Smooth muscle cell of the brain vasculature (primary cell): Measurements from ENCODE around the gene FLNB.

Source experiments
- DNase-seq: peaks from one replicate; pipeline ENCODE4 v3.0.0-alpha.2; 2012; ENCODE audit warnings: low read depth, low spot score

Gene FLNB

DNA sequence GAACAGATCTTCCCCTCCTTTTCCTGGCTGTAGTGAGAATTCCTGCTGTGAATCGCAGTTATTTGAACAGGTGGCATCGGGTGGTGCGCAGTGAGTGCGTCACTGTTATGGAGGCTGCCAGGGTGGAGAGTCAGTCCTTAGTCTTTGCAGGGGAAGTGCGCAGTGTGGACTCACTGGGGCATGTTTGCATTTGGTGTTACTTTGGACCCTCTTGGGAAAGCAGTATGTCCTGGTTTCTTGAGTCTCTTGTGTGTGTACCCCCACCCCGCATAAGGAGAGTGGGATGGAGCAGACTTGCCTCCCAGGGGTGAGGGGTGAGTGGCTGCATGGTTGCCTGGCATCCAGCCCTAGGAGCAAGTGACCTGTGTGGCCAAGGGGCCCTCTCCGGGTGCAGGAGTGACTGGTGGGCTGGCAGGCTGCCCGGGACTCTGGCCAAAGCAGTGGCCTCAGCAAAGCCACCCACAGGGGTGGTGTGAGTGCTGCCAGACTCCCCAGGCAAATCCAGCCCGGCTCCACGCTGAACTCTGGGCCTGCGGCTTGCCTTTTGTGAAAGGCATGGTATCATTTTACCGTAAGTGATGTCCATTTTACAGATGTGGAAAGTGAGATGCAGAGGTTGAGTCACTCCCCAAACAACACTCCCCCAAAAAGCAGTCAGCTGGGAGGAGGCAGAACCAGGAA is 156.1 kb downstream of the FLNB start:
- peak; percentile 93 for DNase-seq

DNA sequence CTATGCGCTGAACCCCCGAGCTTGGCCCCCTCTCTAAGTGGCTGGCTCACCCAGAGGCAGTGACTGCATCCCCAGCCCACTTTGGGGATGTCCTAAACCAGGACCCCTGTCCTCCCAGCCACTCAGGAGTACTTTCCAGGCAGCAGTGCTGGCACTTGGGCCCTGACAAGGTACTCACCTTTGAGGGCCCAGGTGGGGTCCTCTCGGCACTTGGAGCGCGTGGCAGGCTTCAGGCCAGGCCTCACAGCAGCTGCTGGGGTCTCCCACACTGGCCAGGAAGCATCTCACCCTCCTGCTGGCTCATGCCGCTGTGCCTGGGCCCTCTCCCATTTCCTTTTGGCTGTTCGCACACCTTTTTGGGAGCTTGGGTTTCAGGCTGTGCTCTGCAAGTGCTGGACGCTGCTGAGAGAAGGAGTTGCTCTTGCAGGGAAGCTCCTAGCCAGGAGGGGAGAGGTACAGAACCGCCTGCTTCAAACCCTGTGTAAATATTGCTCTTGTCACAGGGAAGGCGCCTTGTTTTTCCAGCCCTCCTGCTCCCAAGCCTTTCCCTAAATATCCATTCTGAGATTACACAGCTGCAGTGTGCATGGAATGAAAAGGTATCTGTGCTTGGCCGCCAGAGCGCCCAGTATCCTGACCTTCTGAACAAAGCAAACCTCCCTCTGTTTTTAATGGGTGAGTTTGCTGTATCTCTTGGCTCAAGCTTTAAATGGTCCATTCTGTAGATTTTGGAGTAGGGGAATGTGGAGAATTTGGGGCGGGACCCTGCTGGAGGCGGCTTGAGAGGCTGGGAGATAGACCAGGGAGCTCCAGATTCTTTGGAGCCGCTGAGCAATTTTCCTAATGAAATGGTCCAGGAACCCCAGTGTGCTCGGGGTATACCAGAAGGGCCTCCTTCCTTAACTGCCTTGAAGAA is 156.9 kb downstream of the FLNB start:
- peak; percentile 87 for DNase-seq

DNA sequence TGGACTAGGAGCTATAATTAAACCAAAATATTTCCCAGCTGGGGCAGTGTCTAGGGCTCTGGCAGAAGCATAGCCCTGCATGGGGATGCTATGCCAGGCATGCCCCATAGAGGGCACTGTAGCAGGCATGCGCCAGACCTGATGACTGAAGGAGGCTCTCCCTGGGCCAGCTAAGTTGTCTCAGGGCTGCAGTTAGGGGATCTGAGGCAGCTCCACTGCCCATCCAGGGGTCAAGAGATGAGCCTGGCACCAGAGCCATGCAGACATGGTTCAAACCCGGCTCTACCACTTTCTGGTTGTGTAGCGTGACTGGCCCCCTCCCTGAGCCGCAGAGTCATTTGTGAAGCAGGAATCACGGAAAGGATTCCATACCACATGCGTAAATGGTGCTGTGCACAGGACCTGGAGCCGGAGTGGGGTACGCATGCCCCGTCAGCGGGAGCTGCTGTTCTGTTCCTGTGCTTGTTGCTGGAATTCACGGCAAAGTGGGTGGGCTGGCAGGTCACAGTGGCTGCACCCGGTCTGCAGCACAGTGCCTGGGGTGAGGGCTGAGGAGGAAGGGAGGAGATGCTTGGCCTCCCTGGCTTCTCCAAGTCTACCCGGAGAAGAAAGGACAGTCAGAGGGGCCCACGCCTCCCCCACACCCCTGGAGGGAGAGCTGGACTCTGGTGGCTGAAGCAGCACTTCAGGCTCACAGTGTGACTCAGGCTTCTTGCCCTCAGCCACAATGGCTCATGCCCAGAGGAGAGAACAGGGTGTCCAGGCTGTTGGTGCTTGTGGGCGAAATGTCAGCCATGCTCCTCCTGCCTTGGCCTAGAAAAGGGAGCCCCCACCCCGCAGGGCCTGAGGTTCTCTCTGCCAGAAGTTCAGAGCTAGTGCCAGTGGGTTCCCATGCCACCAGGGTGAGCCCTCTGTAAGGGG is 159.5 kb downstream of the FLNB start:
- DNase-seq, result no peak

DNA sequence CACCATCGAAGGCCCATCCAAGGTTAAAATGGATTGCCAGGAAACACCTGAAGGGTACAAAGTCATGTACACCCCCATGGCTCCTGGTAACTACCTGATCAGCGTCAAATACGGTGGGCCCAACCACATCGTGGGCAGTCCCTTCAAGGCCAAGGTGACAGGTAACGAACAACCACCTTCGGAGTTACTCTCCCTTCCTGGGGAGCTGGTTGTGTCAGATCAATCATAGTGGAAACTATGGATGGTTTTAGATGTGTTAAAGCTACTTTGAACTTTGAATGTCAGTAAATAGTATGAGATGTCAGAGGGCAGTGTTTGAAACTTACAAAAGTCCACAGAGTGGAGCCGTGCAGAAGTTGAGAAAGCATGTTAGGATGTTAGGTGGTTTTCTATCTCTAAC is 160.3 kb downstream of the FLNB start:
- DNase-seq, result no peak

DNA sequence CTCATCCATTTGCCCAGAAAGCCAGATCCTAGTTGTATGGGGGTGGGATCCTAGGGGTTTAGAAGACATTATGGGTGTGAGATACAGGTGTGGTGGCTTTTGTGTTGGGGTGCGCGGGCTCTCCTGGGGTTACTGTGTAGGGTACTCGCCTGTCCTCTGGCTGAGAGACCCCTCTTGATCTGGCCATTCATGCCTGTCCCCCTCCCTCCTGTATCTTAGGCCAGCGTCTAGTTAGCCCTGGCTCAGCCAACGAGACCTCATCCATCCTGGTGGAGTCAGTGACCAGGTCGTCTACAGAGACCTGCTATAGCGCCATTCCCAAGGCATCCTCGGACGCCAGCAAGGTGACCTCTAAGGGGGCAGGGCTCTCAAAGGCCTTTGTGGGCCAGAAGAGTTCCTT is 161.1 kb downstream of the FLNB start:
- no peak for DNase-seq

DNA sequence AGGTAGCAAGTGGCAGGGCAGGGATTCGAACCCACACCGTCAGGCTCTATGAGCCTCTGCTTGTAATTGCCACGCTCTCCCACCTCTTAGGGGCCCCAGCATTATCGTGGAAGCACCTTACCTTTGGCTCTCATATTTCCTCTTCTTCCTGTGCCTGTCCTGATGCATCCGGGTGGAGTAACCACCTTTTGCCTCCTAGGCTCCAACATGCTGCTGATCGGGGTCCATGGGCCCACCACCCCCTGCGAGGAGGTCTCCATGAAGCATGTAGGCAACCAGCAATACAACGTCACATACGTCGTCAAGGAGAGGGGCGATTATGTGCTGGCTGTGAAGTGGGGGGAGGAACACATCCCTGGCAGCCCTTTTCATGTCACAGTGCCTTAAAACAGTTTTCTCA is 162.2 kb downstream of the FLNB start:
- no peak for DNase-seq

DNA sequence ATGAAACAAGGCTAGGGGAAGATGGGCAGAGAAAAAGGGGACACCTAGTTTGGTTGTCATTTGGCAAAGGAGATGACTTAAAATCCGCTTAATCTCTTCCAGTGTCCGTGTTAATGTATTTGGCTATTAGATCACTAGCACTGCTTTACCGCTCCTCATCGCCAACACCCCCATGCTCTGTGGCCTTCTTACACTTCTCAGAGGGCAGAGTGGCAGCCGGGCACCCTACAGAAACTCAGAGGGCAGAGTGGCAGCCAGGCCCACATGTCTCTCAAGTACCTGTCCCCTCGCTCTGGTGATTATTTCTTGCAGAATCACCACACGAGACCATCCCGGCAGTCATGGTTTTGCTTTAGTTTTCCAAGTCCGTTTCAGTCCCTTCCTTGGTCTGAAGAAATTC is 162.9 kb downstream of the FLNB start:
- no peak for DNase-seq

DNA sequence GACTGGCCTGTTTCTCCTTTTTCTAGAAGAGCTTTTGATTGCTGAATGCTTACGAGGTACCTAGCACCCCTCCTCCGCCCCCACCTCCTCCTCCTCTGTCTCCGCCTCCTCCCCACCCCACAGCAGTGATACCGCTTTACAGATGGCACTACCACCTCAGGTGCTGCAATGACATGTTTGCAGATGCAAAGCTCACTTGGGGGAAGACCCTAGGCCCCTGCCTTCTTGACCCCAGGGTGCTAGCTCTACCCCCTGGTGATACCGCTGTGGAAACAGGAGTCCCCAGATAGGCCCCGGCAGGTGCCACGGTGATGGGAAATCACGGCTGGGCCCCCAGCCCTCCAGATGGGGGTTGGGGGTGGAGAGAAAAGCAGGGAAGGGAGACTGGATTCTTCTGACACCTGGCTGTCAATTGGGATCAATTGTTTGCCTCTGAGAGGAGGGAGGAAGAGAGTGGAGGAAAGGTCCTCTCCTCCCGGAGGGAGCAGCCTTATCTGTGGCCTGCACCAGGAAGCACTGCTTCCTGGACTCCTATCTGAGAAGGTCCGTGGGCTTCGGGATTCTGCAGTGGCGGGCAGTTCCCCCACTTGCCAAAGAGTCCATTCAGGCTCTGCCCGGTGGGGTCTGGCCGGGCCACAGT is 164.9 kb downstream of the FLNB start:
- DNase-seq, result no peak

DNA sequence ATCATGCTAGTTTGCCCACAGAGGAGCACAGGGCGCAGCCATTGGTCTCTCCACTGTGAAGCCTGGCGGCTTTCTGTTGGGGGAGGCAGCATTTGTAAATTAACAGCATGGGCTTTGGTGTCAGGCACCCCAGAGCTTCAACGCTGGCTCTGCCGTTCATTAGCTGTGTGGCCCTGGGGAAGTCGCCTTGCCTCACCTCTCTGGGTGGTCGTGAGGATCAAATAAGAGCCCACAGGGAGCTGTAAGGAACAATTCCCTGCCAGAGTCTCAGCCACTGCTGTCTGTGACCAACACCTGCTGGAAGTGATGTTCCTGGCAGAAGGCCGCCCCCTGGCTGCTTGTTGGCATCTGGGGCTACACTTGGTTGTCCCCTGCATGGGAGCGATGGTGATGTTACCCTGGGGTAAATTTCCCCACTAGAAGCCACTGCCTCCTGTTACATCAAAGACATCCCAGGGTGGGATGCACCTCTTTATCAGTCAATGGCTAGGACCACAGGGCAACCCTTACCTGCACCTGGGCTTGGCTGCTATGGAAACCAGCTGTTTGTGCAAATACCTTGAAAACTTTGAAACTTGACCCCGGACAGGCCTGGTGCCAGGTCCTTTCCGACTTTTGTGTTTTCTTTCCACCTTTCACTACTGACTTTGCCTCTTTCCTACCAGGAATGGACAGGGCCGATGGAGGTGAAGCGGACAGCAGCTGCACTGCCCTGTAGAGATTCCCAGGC is 165.6 kb downstream of the FLNB start:
- no peak for DNase-seq

DNA sequence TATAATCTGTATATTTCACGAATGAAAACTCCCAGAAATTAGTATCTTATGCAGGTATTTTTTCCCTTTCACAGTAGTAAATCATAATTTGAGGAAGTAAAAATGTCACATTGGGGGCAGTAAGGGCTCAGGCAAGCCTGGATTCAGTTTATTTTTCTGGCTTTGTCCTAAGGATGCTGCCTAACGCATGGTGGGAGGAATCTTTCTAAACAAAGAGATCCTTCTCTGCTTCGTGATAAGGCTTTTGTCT is 166.9 kb downstream of the FLNB start:
- no peak for DNase-seq

DNA sequence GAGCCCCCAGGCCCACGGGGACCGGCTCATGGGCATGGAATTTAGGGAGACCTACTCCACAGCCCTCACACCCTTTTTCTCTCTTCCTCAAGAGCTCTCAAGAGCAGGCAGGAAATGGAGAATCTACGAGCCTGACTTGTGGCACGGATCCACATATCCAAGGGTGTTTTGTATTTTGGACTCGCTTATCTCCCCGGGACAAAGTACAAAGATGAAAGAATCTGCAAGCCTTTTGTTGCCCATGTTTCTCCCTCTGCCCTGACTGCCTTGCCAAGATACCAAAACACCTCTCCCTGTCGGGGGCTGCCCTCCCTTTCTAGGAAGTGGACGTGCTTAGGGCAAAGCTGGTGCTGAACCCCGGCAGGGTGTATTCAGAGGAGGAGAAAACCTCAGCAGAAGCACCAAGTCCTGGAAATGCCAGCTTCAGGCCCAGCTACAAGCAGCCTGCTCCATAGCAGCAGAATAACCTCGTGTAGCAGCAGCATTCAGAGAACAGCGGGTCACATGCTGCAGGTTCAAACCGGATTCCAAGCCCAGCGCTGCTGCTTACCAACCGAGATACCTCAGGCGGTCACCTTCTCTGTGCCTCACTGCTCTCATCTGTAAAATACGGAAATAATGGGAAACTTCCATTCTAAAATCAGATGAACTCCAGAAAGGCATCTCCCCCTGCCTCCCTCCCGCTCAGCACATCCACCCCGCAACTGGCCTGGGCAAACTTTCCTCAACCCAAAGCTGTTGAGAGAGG is 167.4 kb downstream of the FLNB start:
- no peak for DNase-seq

DNA sequence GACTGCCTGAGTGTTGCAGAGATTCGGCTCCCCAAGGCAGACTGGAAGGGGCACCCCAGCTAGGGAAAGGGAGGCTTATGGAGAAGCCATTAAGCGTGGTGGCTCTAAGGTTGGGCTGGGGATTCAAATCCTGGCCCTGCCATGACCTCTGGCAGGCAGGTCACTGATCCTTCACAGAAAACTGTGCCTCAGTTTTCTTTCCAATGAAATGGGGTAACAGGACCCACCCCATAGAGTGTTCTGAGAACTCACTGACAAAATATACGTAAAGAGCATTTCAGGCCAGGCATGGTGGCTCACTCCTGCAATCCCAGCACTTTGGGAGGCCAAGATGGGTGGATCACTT is 167.9 kb downstream of the FLNB start:
- DNase-seq, result no peak

DNA sequence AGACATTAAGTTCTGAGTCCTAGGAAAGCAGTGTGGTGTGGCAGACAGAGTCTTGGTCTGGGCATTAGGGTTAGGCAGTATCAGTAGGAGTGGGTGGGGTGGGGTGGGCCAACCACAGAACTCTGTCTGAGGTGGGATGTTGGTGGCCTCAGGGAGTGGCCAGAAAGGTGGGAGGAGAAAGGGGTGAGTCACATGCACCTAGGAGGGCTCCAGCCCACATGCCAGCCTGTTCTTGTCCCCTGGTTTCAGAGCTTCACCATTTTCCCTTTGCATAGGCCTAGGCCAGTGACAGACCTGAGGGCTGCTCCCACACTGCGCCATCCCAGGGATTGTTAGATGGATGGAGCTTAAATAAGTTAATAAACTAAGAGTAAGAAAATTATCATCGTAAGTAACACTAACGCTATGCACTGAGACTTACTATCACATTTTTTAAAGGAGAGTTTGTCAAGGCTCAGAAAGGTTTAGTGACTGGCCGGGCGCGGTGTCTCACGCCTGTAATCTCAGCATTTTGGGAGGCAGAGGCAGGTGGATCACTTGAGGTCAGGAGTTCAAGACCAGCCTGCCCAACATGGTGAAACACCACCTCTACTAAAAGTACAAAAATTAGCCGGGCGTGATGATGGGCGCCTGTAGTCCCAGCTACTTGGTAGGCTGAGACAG is 168.7 kb downstream of the FLNB start:
- DNase-seq, result no peak

DNA sequence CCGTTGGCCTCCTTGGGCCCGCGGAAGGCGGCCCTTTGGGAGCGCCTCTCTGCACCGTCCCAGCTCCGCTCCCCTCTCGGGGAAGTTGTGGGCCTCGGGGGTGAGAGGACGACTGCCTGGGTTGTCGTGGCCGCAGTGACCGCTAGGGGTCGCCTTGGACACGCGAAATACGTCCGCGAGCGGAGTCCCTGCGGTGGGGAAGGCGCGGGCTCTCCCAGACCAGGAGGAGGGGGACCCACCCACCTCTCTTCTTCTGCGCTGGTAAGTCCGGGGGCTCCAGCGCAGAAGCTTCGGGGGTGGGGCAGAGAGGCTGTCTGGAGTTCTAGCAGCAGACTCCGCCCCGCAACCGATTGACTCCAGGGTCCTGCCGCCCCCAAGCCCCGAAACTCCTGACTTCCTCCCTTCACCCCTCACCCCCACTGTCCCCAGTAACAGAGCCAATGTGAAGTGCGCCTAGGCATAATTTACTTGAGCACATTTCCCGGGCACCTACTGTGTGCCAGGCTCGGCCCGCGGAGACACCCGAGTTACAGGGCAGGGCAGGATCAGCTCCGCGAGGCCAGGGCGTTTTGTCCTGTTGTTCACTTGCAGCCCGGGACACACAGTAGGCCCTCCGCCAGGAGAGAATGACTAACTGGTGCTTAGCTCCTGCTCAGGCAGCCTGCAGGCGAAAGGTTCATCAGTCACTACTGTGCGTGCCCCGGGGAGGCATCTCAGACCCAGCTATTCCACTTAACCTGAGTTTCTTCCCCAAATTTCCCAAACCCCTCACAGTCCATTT is 169.7 kb downstream of the FLNB start:
- DNase-seq, result peak; percentile 56

DNA sequence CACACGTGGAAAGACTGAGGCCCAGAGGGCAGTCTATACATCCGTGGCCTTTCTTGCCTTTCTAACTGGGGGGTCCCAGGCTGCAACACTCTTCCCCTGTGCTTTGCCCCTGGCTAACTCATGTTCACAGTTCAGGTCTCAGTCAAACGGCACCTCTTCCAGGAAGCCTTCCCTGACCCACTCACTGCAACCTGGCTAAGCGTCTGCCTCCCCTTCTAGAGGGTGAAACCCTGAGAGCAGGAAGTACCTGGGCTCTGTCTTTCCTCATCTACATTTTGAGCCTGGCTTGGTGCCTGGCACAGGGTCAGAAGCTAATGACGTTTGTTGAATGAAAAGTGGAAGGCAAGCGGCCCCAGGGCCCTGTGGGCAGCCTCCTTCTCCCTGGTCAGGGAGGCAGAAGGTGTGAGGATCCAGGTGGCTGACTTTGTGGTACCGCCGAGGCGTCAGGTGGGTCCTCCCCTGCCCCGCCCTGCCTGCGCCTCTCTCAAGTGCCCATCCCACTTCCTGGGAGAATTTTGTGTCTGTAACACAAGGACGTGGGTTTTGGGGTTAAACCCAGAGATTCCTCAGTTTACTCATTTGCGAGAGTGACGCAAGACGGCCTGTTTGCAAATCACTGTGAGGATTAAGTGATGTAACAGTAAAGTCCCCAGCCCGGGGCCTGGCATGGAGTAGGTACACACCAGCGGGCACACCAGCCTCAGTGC is 170.5 kb downstream of the FLNB start:
- DNase-seq, result no peak

DNA sequence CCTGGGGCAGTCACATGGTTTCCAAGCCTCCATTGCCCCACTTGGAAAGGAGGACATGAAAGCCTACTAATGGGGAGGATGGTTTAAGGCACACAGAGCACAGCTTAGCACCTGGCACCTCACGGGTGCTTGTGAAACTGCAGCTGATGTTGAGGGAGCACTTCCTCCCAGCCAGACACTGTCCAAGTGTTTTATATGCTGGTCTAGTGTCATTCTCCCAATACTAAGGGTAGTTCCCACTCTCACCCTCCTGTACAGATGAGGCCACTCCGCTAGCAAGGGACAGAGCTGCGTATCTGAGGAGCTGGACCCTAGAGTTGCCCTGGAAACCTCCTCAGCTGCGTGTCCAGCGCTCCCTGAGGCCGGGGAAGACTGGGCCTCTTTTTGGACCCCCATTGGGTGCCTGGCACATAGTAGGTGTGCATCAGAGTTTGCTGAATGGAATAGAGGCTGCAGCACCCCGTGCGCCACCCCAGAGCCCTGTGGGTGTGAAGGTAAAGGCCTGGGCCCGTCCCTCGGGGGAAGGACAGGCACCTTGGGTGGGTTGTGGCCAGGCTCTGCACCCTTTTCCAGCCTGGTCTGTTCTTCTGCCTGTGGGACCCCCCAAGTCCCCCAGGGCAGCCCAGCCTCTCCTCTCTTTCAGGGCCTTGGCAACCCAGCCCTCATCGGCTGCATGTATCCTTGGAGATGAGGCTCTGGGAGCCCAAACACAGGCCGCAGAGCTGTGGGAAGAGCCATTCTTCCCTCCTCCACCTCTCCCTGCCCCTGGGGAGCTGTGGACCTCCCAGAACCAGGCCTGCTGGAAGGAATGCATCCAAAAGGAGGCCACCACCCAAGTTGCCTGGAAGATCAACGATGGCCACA is 171.2 kb downstream of the FLNB start:
- no peak for DNase-seq

DNA sequence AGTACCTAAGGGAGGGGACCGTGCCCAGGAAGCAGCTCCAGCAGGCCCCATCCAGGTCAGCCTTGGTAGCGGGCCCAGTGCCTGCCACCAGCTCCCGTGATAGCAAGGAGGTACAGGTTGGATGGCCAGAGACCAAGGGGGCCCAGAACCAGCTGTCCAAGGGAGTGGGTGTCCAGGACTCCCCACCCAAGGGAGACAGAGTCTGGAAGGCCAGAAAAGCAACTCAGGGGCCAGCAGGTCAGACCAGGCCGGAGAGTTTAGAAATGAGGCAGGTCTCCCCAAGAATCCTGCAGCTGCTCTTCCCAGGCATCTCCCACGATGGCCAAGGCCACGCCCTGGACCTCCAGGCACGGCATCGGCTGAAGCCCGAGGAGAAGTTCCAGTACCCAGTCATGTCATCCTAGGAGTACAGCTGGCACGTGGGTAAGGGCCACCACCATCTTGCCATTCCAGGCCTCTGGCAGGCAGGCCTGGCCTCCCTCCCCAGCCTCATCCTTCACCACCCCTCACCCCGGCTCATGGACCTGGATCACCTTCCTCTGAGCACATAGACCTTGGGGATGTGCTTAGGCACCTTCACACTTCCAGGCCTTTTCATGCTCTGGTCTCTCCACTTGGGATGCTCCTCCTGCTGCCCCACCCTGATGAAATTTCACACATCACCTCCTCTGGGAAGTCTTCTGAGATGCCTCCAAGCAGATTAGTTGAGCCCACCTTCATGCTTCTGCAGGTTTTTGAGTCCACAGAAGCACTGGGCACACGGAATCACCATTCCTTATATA is 172.1 kb downstream of the FLNB start:
- DNase-seq, result no peak
